ENCODE results near the gene SFRP2. TPM values are rescaled to one million over a fixed set of nuclear protein-coding genes. Genes with fewer than 3 reads are reported as not detected.

Gene SFRP2
- 87.7 and 102 TPM in 2 replicates for total RNA-seq
- long read RNA-seq, transcript SFRP2-201 (3 exons, 2,032 nt), result major isoform, 271 of 279 reads
- long read RNA-seq, partial matches to known transcripts, result 8 of 279 reads
- long read RNA-seq, other reads (novel, unspliced or antisense), result 0 of 279 reads

- DNase-seq (ENCODE audit: extremely low spot score, unreplicated experiment), result no peak
- Mint-ChIP-seq H3K4me1 (ENCODE audit: unreplicated experiment) (peaks cover 42% of the 10 kb centered on the region), H3K36me3 (ENCODE audit: unreplicated experiment) (peaks cover 10% of the 10 kb centered on the region)
These were observed at the start of gene SFRP2 for GRCh38 chr4:153788413-153789276. Gene SFRP2, minus strand, starts transcription at chr4:153789083. Its CDS starts 248 bp downstream, at chr4:153788835.

DNA sequence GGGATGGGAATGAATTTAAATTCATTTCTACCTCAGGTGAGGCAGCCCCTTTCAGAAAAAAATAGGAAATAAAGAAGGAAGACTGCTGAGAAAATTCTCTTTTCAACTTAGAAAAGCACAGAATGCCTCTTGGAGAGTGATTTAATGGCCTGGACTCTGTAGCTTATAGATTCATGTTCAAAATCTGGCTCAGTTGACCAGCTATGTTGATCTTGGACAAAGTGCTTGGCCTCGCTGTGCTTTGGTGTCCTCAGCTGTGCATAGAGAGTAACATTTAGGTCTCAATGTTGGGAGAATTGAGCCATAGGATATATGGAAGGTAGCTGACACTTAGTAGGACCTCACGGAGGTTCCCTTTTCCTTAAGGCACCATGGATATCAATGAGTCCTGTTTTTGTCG lies 49.7 kb upstream of the SFRP2 start:
- DNase-seq (ENCODE audit: extremely low spot score, unreplicated experiment), result no peak
- no peaks in the 10 kb centered on the region for H3K36me3 Mint-ChIP-seq (ENCODE audit: unreplicated experiment)
- H3K9me3 Mint-ChIP-seq (ENCODE audit: unreplicated experiment), result no peaks in the 10 kb centered on the region
- H3K27ac Mint-ChIP-seq (ENCODE audit: unreplicated experiment), result no peak overlapping the region
- H3K4me1 Mint-ChIP-seq (ENCODE audit: unreplicated experiment), result no peaks in the 10 kb centered on the region
- no peak overlapping the region for H3K4me3 Mint-ChIP-seq (ENCODE audit: unreplicated experiment)
- peaks cover 3% of the 10 kb centered on the region for H3K27me3 Mint-ChIP-seq (ENCODE audit: unreplicated experiment)
- TF ChIP-seq CTCF (IDR thresholded peaks at IDR 0.05), result no peak

More at GRCh38 chr4:153788413-153789276, at the start of gene SFRP2:
- TF ChIP-seq CTCF (IDR thresholded peaks at IDR 0.05), result no peak
- Mint-ChIP-seq H3K9me3 (ENCODE audit: unreplicated experiment) (no peaks in the 10 kb centered on the region), H3K27ac (ENCODE audit: unreplicated experiment) (peak within 1 kb of the TSS; percentile 66), H3K4me3 (ENCODE audit: unreplicated experiment) (peak within 1 kb of the TSS; percentile 75), H3K27me3 (ENCODE audit: unreplicated experiment) (peaks cover 81% of the 10 kb centered on the region)

DNA sequence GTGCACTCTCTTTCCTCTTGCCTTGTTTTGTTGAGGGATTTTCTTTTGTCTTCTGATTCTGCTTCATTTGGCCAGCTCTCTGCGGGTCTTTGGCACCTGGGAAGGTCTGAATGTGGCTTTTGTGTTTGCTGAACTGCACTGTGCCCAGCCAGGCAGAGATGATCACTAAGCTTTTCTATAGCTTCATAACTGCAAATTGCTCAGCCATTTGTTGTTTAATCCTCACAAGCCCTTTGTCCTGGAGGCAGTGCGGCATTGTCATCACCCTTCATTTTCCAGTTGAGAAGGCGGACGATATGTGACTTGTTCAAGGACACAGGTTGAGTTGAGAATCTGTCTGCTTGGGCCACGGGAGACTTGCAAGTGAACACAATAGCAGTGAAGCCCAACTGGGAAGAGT lies 46.0 kb upstream of the SFRP2 start:
- H3K36me3 Mint-ChIP-seq (ENCODE audit: unreplicated experiment), result no peaks in the 10 kb centered on the region
- no peak for DNase-seq (ENCODE audit: extremely low spot score, unreplicated experiment)
- no peak for TF ChIP-seq CTCF (IDR thresholded peaks at IDR 0.05)
- no peak overlapping the region for H3K4me3 Mint-ChIP-seq (ENCODE audit: unreplicated experiment)
- peaks cover 19% of the 10 kb centered on the region for H3K27me3 Mint-ChIP-seq (ENCODE audit: unreplicated experiment)
- H3K27ac Mint-ChIP-seq (ENCODE audit: unreplicated experiment), result no peak overlapping the region
- no peaks in the 10 kb centered on the region for H3K4me1 Mint-ChIP-seq (ENCODE audit: unreplicated experiment)
- H3K9me3 Mint-ChIP-seq (ENCODE audit: unreplicated experiment), result no peaks in the 10 kb centered on the region

- H3K36me3 Mint-ChIP-seq (ENCODE audit: unreplicated experiment), result no peaks in the 10 kb centered on the region
- no peak for TF ChIP-seq CTCF (IDR thresholded peaks at IDR 0.05)
- no peaks in the 10 kb centered on the region for H3K4me1 Mint-ChIP-seq (ENCODE audit: unreplicated experiment)
- H3K27ac Mint-ChIP-seq (ENCODE audit: unreplicated experiment), result no peak overlapping the region
- H3K4me3 Mint-ChIP-seq (ENCODE audit: unreplicated experiment), result no peak overlapping the region
- H3K9me3 Mint-ChIP-seq (ENCODE audit: unreplicated experiment), result no peaks in the 10 kb centered on the region
- H3K27me3 Mint-ChIP-seq (ENCODE audit: unreplicated experiment), result peaks cover 26% of the 10 kb centered on the region
- no peak for DNase-seq (ENCODE audit: extremely low spot score, unreplicated experiment)
These were observed 43.9 kb upstream of the SFRP2 start for GRCh38 chr4:153832720-153833287.

DNA sequence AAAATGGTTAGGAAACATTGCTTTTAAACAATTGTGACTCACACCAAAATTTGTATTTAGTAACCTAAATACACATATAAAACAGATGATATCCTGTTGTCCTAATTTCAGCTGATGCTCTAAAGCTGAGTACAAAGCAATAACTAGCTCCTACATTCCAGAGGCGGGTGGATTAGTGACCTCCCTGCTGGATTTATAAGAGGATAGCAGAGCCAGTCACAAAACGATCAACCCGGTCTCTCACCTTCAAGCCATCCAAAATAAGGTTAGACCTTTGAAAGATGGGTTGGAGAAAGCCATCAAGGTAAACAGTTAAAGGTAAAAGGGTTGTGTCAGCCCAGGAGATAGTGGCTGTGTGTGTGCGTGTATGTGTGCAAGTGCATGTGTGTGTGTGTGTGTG lies 43.2 kb upstream of the SFRP2 start:
- peaks cover 26% of the 10 kb centered on the region for H3K27me3 Mint-ChIP-seq (ENCODE audit: unreplicated experiment)

More for the DNA sequence above, 43.2 kb upstream of the SFRP2 start:
- Mint-ChIP-seq H3K4me1 (ENCODE audit: unreplicated experiment) (no peaks in the 10 kb centered on the region), H3K9me3 (ENCODE audit: unreplicated experiment) (no peaks in the 10 kb centered on the region), H3K4me3 (ENCODE audit: unreplicated experiment) (no peak overlapping the region), H3K27ac (ENCODE audit: unreplicated experiment) (no peak overlapping the region), H3K36me3 (ENCODE audit: unreplicated experiment) (no peaks in the 10 kb centered on the region)
- no peak for TF ChIP-seq CTCF (IDR thresholded peaks at IDR 0.05)
- DNase-seq (ENCODE audit: extremely low spot score, unreplicated experiment), result no peak

Measured in osteocyte (in vitro differentiated cells).